GM19193 (cell line): ENCODE data around the gene DCC.

ENCODE experiments used
- POLR2A ChIP-seq: IDR thresholded peaks from 4 replicates; pipeline ENCODE4 v1.6.1; 2011; ENCODE audit not compliant: insufficient read depth, insufficient read length; ENCODE audit errors: extremely low read depth

DCC gene

DNA sequence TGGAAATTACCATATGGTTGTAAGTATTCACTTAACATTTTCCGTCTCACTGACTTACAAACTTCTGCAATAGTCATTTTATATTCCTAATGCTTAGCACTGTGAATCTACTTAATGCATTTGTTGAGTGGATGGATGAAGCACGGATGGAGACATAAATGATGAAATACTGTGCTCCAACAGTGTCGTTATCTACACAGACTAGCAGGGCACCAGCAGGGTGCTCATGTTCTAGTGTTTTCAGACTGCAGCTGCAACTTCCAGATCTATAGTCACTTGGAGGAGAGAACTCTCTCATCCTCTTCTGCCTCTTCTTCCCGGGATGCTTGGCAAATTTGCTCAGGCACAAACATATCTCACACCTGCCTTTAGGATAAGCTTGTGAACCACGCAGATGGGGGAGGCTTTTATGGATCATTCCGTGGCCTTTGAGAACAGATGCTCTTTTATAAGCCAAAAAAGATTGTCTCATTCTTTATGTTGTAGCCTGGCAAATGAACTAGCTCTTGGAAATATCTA lies 1086.7 kb downstream of the DCC start:
- no peak for TF ChIP-seq POLR2A

GRCh38 chr18:53441761-53442414 lies 1101.9 kb downstream of the DCC start:
- TF ChIP-seq POLR2A: no peak

DNA sequence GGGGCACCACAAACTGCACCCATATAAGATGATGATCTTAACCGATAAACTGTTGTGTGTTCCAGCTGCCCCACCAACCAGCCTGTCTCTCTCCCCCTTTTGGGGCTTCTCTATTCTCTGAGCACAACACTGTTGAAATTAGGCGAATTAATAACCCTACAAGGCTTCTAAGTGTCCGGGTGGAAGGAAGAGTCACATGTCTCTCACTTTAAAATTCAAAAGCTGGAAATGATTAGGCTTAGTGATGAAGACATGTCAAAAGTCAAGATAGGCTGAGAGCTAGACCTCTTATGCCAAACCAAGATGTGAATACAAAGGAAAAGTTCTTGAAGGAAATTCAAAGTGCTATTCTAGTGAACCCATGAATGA lies 1102.4 kb downstream of the DCC start:
- no peak for TF ChIP-seq POLR2A

DNA sequence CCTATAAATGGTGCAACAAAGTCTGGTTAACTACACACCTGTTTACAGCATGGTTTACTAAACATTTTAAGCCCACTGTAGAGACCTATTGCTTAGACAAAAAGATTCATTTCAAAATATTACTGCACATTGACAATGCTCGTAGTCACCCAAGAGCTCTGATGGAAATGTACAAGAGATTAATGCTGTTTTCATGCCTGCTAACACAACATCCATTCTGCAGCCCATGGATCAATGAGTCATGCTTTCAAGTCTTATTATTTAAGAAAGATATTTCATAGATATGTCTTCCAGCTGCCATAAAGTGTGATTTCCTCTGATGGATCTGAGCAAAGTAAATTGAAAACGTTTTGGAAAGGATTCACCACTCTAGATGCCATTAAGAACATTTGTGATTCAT lies 1103.3 kb downstream of the DCC start:
- no peak for TF ChIP-seq POLR2A

DNA sequence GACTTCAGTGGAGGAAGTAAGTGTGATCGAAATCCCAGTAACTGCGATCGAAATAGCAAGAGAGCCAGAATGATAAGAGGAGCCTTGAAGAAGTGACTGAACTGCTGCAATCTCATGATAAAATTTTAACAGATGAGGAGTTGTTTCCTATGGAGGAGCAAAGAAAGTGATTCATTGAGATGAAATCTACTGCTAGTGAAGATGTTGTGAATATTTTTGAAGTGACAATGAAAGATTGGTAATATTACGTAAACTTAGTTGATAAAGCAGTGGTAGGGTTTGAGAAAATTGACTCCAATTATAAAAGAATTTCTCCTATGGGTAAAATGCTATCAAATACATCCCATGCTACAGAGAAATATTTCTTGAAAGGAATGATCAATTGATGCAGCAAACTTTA lies 1103.8 kb downstream of the DCC start:
- no peak for TF ChIP-seq POLR2A

DNA sequence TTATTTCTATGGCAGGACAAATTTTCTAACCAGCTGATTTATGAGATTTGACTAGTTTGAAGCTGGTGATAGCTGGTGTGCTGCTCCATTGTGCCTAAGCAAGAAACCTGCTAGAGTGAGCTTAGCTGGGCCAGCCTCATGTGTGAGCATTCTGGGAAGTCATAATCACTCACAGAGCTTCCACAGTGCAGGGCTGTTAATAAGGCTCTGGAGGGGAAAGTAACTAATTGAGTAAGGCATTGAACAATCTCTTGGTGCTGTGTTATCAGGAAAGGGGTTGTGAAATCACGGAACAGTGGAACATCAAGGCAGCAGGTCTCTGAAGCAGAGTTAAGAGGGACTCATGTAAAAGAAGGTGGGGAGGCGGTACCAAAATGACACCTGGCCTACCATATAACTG lies 1111.9 kb downstream of the DCC start:
- no peak for TF ChIP-seq POLR2A

DNA sequence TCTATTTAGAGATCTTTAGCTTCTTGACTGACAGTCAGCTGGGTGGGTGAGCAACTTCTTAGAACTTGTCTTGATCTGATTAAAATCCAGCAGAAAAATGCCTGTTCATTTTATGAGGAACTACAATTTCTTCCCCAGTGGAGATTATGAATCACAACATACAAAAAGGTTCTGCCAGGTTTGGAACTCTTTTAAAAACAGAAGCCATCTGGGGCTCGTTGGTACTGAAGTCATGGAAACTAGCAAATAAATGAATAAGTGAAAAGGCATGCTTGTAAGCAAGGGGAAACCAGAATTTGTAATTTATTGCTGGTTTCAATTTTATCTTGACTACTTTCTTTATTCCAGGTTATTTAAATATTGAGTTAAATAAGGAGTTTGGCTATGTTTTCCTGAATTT lies 1117.1 kb downstream of the DCC start:
- no peak for TF ChIP-seq POLR2A

- TF ChIP-seq POLR2A: no peak
Measured at GRCh38 chr18:53458268-53458667, 1118.3 kb downstream of the DCC start.

DNA sequence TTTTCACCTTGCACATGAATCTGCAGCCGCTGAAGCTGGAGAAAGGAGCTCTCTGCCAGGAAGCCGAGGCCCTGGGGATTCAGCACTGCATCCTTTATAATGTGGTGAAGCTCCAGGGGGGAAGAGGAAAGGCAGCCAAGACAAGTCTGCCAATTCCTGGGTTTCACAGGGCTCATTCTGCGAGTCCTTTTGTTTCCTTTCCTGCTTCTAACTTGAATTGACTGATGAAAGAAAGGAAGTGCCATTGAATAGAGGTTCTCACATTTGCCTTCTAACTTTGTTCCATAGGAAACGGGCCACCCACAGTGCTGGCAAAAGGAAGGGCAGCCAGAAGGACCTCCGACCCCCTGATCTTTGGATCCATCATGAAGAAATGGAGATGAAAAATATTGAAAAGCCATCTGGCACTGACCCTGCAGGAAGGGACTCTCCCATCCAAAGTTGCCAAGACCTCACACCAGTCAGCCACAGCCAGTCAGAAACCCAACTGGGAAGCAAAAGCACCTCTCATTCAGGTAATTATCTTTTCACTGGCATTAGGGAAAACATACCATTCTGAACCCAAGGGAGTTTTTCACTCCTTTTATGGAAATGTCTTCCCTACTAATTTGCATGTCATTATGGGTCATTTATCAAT lies 1119.1 kb downstream of the DCC start:
- TF ChIP-seq POLR2A: no peak

DNA sequence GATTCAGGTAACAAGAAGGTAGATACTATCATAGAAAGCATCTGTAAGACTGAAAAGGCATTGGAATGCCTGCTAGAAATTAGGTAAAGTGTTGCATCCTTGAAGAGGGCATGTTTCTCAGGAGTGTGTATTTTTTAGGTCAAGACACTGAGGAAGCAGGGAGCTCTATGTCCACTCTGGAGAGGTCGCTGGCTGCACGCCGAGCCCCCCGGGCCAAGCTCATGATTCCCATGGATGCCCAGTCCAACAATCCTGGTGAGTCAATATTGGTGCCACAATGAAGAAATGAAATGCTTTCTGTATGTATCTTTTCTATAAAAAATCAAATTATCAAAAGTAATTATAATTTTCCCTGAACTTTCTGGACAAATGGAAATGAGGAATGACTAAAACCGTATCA lies 1127.8 kb downstream of the DCC start:
- TF ChIP-seq POLR2A: no peak

- TF ChIP-seq POLR2A: no peak
Measured at GRCh38 chr18:53472546-53472945, 1132.5 kb downstream of the DCC start.

GRCh38 chr18:53478155-53478554 lies 1138.2 kb downstream of the DCC start:
- no peak for TF ChIP-seq POLR2A

DNA sequence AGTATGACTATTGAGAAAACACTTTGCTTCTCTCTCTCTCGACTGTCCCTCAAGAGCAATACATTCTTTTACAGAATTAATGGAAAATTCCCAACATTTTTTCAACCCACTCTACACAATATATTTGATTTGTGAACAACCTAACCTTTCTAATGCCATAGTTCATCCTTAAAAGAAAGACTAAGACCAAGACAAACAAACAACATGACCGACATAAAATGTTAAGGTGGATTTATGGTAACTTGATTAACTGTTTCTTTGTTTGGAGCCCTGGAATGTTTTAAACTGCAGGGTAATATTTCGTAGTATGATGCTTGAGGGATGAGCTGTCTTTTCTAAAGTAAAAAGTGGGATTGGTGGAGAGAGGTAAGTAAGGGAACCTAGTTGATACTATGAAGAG lies 1146.3 kb downstream of the DCC start:
- TF ChIP-seq POLR2A: no peak

DNA sequence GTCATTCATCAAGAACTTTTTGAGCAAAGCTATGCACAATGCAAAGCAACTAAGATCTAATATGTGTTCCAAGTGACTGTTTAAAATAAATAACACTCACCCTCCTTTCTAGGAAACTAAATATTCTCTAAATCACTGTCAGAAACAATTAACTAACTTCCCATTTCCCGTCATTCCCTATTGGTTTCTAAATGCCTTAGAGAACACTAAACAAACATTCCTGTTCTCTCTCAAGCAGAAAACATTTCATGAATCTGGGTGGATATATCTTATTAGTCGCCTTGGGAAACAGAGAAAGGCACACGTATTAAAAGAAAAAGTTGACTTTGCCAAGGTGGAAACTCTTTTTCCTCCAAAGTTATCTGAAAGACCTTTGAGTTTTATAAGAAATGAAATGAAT lies 1149.3 kb downstream of the DCC start:
- no peak for TF ChIP-seq POLR2A

DNA sequence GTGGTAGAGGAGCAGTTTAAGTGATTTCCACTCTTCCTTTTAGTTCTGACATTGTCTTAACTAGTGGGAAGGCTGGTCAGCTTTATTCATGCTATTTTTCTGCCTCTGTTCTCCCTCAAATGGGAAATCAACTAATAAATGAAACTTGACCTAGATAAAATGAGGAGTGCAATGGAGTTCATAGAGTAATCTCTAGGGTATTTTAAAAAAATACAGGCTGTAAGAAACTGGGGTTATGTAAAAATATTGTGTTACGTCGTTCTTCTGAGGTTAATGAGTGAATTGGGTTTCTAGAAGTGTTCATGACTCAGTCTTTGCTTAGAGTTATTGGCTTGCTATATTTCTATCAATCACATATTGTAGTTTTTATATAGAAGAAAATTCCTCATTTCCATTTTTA lies 1150.0 kb downstream of the DCC start:
- TF ChIP-seq POLR2A: no peak

DNA sequence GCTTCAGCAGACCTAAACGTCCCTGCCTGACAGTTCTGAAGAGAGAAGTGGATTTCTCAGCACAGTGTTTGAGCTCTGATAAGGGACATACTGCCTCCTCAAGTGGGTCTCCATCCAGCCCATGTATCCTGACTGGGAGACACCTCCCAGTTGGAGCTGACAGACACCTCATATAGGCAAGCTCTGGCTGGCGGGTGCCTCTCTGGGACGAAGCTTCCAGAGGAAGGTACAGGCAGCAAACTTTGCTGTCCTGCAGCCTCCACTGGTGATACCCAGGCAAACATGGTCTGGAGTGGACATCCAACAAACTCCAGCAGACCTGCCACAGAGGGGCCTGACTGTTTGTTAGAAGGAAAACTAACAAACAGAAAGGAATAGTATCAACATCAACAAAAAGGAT lies 1156.0 kb downstream of the DCC start:
- no peak for TF ChIP-seq POLR2A

DNA sequence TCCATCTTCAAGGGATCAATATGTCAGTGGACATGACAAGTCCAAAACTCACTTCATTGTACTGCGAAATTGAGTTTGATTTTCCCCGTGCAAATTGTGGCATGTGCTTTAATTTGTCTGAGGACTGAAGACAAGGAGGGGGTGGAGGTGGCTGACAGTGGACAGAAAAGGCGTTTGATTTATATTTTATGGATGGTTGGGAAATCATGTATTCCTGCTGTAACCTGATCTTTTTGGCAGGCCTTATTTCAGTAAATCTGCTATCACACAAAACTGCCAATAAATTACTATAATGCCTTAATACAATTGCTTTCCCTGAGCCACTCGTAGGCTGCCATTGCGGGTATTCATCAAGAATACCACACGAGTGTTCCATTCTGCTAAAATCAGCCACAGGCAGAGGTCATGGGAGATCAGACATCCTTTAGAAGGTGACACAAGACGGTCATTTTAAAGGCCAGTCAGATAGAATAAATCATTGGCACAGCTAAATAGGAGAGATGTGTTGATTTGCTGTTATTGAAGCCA lies 1164.0 kb downstream of the DCC start:
- TF ChIP-seq POLR2A: no peak

GRCh38 chr18:53508529-53508928 lies 1168.5 kb downstream of the DCC start:
- no peak for TF ChIP-seq POLR2A

GRCh38 chr18:53509886-53510285 lies 1169.9 kb downstream of the DCC start:
- no peak for TF ChIP-seq POLR2A
